PFSK-1 (cell line): Measurements from ENCODE around the gene IGSF1.

Source experiments
- FOXP2 ChIP-seq: optimal IDR thresholded peaks from 2 replicates; pipeline ENCODE3; 2011; ENCODE audit warnings: borderline replicate concordance, control low read depth, inconsistent platforms; ENCODE audit not compliant: insufficient read depth; ENCODE audit errors: extremely low read length, extremely low read depth
- POLR2AphosphoS5 ChIP-seq: IDR thresholded peaks from 2 replicates; pipeline ENCODE4 v1.6.1; 2012; ENCODE audit warnings: low read depth, mild to moderate bottlenecking, control low read depth, low read length, moderate library complexity
- REST ChIP-seq, 2 experiments: IDR thresholded peaks; 2 replicates each; pipeline versions ENCODE4 v1.6.1 to v1.8.0; 2011 to 2012; ENCODE audit warnings: low read depth in 2 of 2, low read length in 2 of 2, control low read depth in 1 of 2, inconsistent platforms in 1 of 2, mild to moderate bottlenecking in 1 of 2, moderate library complexity in 1 of 2; ENCODE audit not compliant: insufficient read depth in 1 of 2
- SIN3A ChIP-seq: IDR thresholded peaks from 2 replicates; pipeline ENCODE4 v1.6.1; 2012; ENCODE audit warnings: mild to moderate bottlenecking, low read length, moderate library complexity, borderline replicate concordance; ENCODE audit not compliant: insufficient read depth
- TAF1 ChIP-seq: IDR thresholded peaks from 2 replicates; pipeline ENCODE4 v1.6.1; 2012; ENCODE audit warnings: low read length, control low read depth, borderline replicate concordance; ENCODE audit not compliant: insufficient read depth

IGSF1 gene

GRCh38 chrX:131264665-131265064 is 24.4 kb downstream of the IGSF1 start:
- TF ChIP-seq POLR2AphosphoS5 = no peak
- no peak for TF ChIP-seq REST (IDR thresholded peaks at IDR 0.05; ENCODE audit: insufficient read depth in 1 of 2, low read depth in 2 of 2, low read length in 2 of 2)
- TF ChIP-seq TAF1 = no peak
- TF ChIP-seq FOXP2 = no peak
- no peak for TF ChIP-seq SIN3A

GRCh38 chrX:131264053-131264452 is 25.1 kb downstream of the IGSF1 start:
- no peak for TF ChIP-seq FOXP2
- no peak for TF ChIP-seq SIN3A
- TF ChIP-seq REST (IDR thresholded peaks at IDR 0.05; ENCODE audit: insufficient read depth in 1 of 2, low read depth in 2 of 2, low read length in 2 of 2) = no peak
- no peak for TF ChIP-seq TAF1
- no peak for TF ChIP-seq POLR2AphosphoS5

DNA sequence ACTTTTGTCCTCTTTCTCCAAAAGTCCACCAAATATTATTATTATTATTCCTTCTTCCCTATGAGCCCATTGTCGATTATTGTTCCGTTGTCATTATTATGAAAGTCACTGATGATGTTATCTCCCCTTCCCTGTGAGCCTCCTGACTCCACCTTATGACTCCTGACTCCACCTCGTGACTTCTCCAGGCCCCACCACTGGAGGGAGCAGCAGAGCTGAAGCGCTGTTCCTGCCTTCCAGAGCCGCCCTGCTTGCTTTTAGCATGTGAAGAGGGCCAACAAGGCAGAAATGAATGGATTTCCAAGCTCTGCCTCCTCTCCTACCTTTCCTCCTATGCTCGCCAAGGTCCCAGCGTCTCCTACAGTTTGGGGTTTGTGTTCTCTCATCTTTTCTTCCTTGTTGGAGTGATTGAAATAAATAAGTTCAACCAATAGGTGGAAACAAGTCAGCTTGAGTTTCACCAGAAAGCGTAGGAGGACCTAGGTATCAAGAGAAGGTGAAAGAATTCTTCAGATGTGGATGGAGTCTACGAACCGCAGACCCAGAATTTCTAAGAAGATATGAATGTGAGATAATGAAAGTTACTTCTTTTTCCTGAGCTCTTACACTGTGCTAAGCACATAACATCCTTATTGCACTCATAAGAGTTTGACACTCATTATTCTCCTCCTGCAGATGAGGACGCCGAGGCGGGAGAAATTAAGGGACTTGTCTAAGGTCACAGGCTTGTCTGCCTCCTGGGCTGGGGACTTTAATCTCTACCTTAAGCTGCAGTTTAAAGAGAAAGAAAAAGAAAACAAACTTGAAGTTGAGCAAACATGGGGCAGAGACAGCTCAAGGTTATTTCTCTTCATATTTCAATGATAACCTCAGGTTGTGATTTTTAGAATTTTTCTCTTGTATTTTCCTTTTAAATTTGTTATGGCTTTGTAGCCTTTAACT is 26.1 kb downstream of the IGSF1 start:
- no peak for TF ChIP-seq TAF1
- no peak for TF ChIP-seq FOXP2
- no peak for TF ChIP-seq SIN3A
- no peak for TF ChIP-seq REST (IDR thresholded peaks at IDR 0.05; ENCODE audit: insufficient read depth in 1 of 2, low read depth in 2 of 2, low read length in 2 of 2)
- TF ChIP-seq POLR2AphosphoS5 = no peak

DNA sequence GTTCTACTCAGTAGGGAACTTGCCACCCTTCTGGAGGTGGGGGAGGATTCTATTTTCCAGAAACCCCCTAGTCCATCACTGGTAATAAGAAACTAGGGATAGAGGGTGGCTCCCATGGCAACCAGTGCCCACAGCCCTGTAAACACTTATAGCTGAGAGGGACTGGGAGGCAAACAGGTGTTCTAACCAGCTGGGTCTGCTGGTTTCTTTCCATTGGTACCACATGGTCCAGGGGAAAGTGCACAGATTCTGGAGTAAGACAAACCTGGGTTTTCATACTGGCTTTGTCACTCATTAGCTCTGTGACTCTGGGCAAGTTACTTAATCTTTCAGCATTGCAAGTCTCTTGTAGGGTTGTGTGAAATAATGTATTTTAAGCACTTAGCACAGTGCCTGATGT is 26.9 kb downstream of the IGSF1 start:
- TF ChIP-seq TAF1 = no peak
- no peak for TF ChIP-seq POLR2AphosphoS5
- no peak for TF ChIP-seq SIN3A
- TF ChIP-seq REST (IDR thresholded peaks at IDR 0.05; ENCODE audit: insufficient read depth in 1 of 2, low read depth in 2 of 2, low read length in 2 of 2) = no peak
- TF ChIP-seq FOXP2 = no peak
